IMR-90 (cell line): ENCODE data around the gene CD46.
A peak's percentile ranks its signal among the peaks of the same experiment; 100 is the strongest.

Experiments used
- BHLHE40 ChIP-seq: fragments of 150-350 bp; IDR thresholded peaks from 2 replicates; pipeline ENCODE4 v1.6.1; 2016; ENCODE audit warnings: mild to moderate bottlenecking, low read depth, low read length
- CTCF ChIP-seq: conservative IDR thresholded peaks from 2 replicates; pipeline ENCODE4 v1.5.1; 2012; ENCODE audit warnings: mild to moderate bottlenecking, low read depth, low read length, improper control_type of control experiment
- FOS ChIP-seq: fragments of 150-350 bp; IDR thresholded peaks from 2 replicates; pipeline ENCODE4 v1.6.1; 2016; ENCODE audit warnings: low read depth, low read length
- MAFK ChIP-seq: IDR thresholded peaks from 2 replicates; pipeline ENCODE4 v1.6.1; 2012; ENCODE audit warnings: low read depth, low read length, improper control_type of control experiment
- MAZ ChIP-seq: IDR thresholded peaks from 2 replicates; pipeline ENCODE4 v1.6.1; 2012; ENCODE audit warnings: low read depth, mild to moderate bottlenecking, low read length, improper control_type of control experiment, moderate library complexity, borderline replicate concordance
- MXI1 ChIP-seq: IDR thresholded peaks from 2 replicates; pipeline ENCODE4 v1.6.1; 2012; ENCODE audit warnings: low read depth, mild to moderate bottlenecking, low read length, moderate library complexity, borderline replicate concordance
- RAD21 ChIP-seq: IDR thresholded peaks from 2 replicates; pipeline ENCODE4 v1.6.1; 2012; ENCODE audit warnings: low read length, improper control_type of control experiment
- RFX5 ChIP-seq: IDR thresholded peaks from 2 replicates; pipeline ENCODE4 v1.8.0; 2012; ENCODE audit warnings: low read depth, mild to moderate bottlenecking, low read length, moderate library complexity

DNA sequence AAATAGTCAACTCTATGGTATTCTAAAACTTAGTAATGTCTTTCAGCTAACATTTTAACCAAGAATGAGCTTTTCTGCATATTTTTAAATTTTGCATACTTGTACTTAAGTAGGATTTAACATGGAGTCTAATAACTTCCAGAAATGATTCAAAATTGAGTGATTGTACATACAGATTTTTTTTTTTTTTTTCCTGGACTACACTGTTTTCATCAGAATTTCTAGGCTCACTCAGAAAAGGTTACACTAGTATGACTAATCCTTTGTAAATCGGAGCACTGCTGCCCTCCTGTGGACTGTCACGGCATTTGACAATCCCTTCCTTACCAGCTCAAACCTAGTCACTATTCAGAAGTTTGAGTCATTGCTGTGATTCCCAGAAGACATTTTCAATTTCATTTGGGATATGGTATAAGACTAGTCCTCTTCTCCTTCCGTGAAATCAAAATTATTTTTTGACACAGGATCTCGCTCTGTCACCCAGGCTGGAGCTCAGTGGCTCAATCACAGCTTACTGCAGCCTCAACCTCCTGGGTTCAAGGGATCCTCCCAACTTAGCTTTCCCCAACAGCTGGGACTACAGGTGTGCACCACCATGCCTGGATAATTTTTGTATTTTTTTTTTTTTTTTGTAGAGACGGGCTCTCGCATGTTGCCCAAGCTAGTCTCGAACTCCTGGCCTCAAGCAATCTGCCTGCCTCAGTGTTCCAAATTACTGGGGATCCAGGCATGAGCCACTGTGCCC lies 45.5 kb downstream of the CD46 start:
- peak; percentile 65 for TF ChIP-seq RAD21
- peak; percentile 49 for TF ChIP-seq FOS
- no peak for TF ChIP-seq BHLHE40
- TF ChIP-seq CTCF: peak; percentile 85
- TF ChIP-seq RFX5: no peak
- TF ChIP-seq MAZ: no peak
- TF ChIP-seq MXI1: no peak
- TF ChIP-seq MAFK: no peak
